Measurements from ENCODE around the gene IGF1R.

DNA sequence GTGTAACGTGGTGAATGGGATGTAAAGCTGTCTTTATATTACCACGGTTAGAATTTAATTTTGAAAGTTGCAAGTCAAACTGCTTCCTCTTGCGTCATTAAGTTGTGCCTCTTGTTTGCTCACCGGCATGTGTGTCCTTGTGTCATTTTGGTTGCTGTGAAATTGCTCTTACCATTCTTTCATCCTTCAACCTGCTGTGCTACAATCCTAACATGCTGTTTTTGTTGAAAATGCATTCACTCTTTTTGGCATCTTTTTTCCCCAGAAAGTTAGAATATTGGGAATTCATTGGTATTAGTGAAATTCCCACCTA, 194.6 kb downstream of the IGF1R start:
- TF ChIP-seq CTCF (IDR thresholded peaks at IDR 0.05; ENCODE audit: insufficient read depth, low read length, poor library complexity, severe bottlenecking) (no peak), EZH2phosphoT487 (conservative IDR thresholded peaks at IDR 0.05; ENCODE audit: low read length) (no peak)
